HEK293T (cell line): ENCODE data around the gene MAGEA11.
A peak's percentile ranks its signal among the peaks of the same experiment; 100 is the strongest.
"Not testable (repeated sequence)": the region's sequence is repeated elsewhere in the genome, so short reads cannot be mapped to it uniquely, and the experiment has no call there.

ENCODE experiments used
- CTCF ChIA-PET: fragments of 350-600 bp; formaldehyde crosslinking; extraction: SDS; loops from one replicate; lab custom pipeline; 2021; ENCODE audit warnings: antibody characterized with exemption, inconsistent platforms; lab: Yijun Ruan, JAX
- POLR2A ChIA-PET: fragments of 350-600 bp; formaldehyde crosslinking; extraction: SDS; loops from one replicate; lab custom pipeline; 2020; ENCODE audit warnings: antibody characterized with exemption, inconsistent platforms; lab: Yijun Ruan, JAX
- DNase-seq: peaks from one replicate; pipeline ENCODE4 v3.0.0; 2012; ENCODE audit warnings: mixed read lengths; ENCODE audit errors: extremely low spot score
- ARNT ChIP-seq: fragments of 450-650 bp; IDR thresholded peaks from 2 replicates; pipeline ENCODE4 v1.6.1; 2017; ENCODE audit warnings: mild to moderate bottlenecking
- BHLHE40 ChIP-seq: fragments of 450-650 bp; IDR thresholded peaks from 2 replicates; pipeline ENCODE4 v1.6.1; 2016; ENCODE audit warnings: mild to moderate bottlenecking, moderate library complexity, borderline replicate concordance
- CTBP1 ChIP-seq: fragments of 450-650 bp; IDR thresholded peaks from 2 replicates; pipeline ENCODE4 v1.6.1; 2016; ENCODE audit warnings: borderline replicate concordance
- ELF4 ChIP-seq: fragments of 450-650 bp; IDR thresholded peaks from 2 replicates; pipeline ENCODE4 v1.6.1; 2017; ENCODE audit warnings: antibody characterized with exemption
- FOXA1 ChIP-seq: fragments of 450-650 bp; IDR thresholded peaks from 2 replicates; pipeline ENCODE4 v1.6.1; 2016; ENCODE audit warnings: mild to moderate bottlenecking
- FOXK2 ChIP-seq: fragments of 450-650 bp; IDR thresholded peaks from 2 replicates; pipeline ENCODE4 v1.6.1; 2016; ENCODE audit warnings: mild to moderate bottlenecking
- FOXM1 ChIP-seq: fragments of 450-650 bp; IDR thresholded peaks from 2 replicates; pipeline ENCODE4 v1.6.1; 2017; ENCODE audit warnings: mild to moderate bottlenecking, borderline replicate concordance
- HDGF ChIP-seq: fragments of 450-650 bp; IDR thresholded peaks from 2 replicates; pipeline ENCODE4 v1.6.1; 2017; ENCODE audit warnings: antibody characterized with exemption, borderline replicate concordance
- L3MBTL2 ChIP-seq: fragments of 450-650 bp; conservative IDR thresholded peaks from 2 replicates; pipeline ENCODE4 v1.6.1; 2016; ENCODE audit warnings: mild to moderate bottlenecking
- LEF1 ChIP-seq: fragments of 450-650 bp; IDR thresholded peaks from 2 replicates; pipeline ENCODE4 v1.6.1; 2017; ENCODE audit warnings: mild to moderate bottlenecking, borderline replicate concordance
- PKNOX1 ChIP-seq: fragments of 450-650 bp; IDR thresholded peaks from 2 replicates; pipeline ENCODE4 v1.6.1; 2016
- SP1 ChIP-seq: fragments of 450-650 bp; IDR thresholded peaks from 2 replicates; pipeline ENCODE4 v1.6.1; 2017
- SUZ12 ChIP-seq: fragments of 450-650 bp; IDR thresholded peaks from 2 replicates; pipeline ENCODE4 v1.6.1; 2016; ENCODE audit warnings: mild to moderate bottlenecking
- TARDBP ChIP-seq: fragments of 450-650 bp; IDR thresholded peaks from 2 replicates; pipeline ENCODE4 v1.6.1; 2016
- ZNF384 ChIP-seq: fragments of 450-650 bp; IDR thresholded peaks from 2 replicates; pipeline ENCODE4 v1.6.1; 2016

The MAGEA11 gene

DNA sequence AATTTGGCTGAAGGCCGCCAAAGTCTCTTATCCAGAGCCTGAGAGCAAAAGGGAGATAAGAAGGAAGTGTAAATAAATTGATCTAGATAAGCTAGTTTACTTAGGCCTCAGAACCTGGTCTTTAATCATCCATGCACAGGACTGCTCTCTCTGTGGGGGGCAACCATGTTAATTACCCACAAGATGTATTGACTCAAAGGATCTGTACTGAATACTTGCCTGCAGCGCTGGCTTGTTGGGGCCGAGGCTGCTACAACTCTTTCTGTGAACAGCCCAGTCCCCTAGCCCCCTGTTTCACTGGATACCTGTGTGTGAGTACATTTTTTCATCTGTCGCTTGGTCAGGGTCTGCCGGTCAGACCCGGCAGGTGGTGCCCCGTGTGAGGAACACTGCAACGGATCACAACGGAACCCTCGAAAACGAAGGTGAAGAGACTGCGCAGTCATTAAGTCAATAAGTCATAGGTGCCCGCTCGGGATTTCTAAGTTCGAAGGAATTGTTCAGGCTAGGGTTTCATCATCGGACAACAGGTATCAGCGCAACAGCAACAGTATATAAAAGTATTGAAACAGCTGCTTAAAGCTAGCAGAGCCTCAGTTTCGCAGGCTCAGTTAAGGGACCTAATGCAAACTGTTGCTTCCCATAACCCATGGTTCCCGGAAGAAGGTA lies 8.3 kb downstream of the MAGEA11 start:
- DNase-seq, result peak; percentile 26
- TF ChIP-seq LEF1 (no peak), ELF4 (no peak), FOXA1 (no peak), BHLHE40 (no peak), TARDBP (no peak)
- CTCF ChIA-PET, result interaction anchor here (0.7 kb wide), 1 partner anchor 208 kb away, joined by 3 read pairs; no protein-coding TSS in a partner anchor
- POLR2A ChIA-PET, result no interaction called here

DNA sequence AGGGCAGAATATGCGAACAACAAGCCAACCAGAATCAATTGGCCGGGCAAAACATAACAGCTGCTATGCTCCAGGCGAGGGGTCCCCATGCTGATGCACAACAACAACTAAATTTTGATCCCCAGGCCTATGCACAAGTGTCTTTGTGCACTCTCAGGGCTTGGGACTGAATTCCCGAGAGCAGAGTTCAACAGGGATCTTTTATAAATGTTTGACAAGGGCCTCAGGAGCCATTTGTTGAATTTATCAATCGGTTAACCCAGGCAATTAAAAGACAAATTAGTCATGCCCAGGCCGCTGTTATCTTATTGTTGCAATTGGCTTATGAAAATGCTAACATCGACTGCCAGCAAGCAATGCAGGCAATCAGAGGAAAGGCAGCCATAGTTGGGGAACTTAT lies 9.4 kb downstream of the MAGEA11 start:
- POLR2A ChIA-PET, DNase-seq, CTCF ChIA-PET: not testable (repeated sequence)

- TF ChIP-seq TARDBP (no peak), SP1 (no peak), SUZ12 (no peak), ELF4 (no peak), ARNT (no peak), L3MBTL2 (no peak), LEF1 (no peak), CTBP1 (no peak)
- DNase-seq, result no peak
- ChIA-PET CTCF (no interaction called here), POLR2A (no interaction called here)
Measured at GRCh38 chrX:149721778-149722177, 9.9 kb downstream of the MAGEA11 start.

DNA sequence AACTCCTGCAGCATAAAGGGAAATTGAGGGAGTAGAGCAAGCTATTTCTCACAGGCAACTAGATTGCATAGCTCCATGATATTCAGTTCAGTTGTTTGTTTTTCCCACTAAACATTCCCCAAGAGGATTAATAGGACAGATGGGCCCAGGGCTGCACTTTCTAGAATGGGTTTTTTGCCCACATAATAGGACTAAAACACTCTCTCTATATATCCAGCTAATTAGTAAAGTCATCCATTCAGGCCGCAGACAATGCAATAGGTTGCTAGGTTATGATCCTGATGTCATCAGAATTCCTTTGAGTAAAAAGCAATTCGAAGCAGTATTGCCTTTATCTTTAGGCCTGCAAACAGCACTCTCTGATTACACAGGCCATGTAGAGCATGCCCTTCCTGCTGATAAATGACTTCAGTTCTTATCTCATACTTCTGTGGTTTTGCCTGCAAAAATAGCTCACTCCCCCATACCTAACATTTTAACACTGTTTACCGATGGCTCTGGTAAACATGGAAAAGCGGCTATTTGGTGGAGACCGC lies 11.8 kb downstream of the MAGEA11 start:
- DNase-seq, POLR2A ChIA-PET, CTCF ChIA-PET: not testable (repeated sequence)

DNA sequence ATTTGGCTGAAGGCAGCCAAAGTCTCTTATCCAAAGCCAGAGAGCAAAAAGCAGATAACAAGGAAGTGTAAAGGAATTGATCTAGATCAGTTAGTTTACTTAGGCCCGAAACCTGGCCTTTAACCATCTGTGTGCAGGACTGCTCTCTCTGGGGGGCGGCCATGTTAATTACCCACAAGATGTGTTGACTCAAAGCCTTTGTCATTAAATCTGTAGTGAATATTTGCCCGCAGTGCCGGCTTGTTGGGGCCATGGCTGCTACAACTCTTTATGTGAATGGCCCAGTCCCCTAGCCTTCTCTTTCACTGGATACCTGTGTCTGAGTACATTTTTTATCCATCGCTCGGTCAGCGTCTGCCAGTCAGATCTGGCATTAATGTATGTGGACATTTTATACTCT lies 15.4 kb downstream of the MAGEA11 start:
- CTCF ChIA-PET, POLR2A ChIA-PET: not testable (repeated sequence)

DNA sequence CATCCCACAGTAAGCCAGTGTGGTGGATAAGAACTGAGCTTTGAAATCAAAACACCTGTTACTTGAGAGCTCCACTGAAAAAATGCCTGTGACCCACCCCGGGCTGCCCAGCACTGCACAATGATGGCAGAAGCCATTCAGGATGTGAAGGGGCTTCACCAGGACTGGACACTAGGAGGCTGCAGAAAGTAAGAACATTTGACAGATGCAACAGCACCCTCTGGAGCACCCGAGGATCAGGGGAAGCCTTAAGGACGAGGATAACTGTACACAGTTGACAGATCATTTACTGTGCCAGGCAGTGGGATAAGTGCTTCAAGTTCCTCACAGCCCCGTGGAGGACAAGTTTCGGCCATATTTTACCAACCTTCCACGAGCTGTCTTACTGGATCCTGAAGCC lies 30.4 kb downstream of the MAGEA11 start:
- POLR2A ChIA-PET, DNase-seq, CTCF ChIA-PET: not testable (repeated sequence)

More for the DNA sequence above, 15.4 kb downstream of the MAGEA11 start:
- not testable (repeated sequence) for DNase-seq

DNA sequence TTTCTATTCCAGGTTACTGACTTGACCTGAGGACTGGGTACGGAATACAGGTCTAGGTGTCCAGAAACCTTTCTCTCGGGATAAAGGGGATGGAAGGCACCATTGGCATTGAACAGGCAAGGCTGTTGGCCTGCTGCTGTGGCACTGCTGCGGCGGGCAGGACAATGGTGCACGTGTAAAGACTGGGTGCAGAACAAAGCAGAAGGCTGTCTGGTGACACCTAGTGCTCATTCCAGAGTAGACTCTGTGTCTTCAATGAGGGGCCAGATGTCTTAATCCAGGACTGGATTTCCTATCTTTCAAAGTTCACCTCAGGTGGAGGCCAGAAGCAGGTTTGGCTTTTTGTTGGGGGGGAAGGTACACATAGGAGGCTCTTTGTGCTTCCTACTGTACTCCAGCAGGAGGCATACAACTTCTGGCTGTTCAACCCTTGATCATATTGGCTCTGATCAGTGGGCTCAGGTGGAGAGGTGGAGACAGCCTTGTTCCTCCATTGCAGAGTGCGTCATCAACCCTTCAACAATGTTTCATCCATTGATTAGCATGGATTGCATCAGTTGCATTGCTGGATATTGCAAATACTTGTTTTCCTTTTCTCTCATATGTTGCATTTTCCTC lies 34.6 kb downstream of the MAGEA11 start:
- DNase-seq, POLR2A ChIA-PET, CTCF ChIA-PET: not testable (repeated sequence)

DNA sequence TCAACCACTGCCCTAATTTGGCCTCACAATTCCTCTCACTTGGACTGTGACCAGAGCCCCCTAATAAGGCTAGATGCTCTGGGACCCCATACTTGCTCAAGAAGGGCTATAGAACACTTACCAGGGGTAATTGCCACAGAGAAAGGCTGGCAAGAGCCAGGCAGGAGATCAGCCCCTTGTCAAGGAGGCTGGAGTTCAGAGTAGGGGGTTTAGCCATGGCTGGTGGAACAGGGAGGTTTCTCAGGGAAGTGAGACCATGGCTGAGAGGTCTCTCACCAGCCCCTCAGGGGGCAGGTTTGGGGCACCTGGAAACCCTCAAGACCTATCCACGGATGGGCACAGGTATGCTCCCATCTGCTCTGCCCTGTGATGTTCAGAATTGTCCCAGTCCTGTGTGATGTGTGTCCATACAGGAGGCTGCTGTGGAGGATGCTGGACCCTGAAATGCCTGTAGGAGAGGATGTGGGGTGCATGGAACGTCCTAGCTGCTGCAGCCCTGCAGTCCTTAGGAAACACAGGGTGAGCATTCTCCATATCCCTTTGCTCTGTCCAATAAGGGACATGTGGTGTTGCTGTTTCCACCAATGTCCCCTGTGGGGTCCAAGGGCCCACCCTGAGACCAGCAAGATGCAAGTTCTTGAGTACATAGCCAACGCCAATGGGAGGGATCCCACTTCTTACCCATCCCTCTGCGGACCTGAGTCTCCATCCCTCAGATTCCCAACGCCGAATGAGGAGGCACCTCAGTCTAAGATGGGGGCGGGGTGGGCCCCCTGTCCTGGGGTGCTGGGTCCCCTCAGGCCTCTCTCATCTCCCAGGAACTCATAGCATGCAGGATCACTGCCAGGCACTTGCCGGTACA lies 45.6 kb downstream of the MAGEA11 start:
- TF ChIP-seq FOXA1, result no peak
- no peak for TF ChIP-seq HDGF
- no peak for TF ChIP-seq BHLHE40
- TF ChIP-seq L3MBTL2, result no peak
- no peak for TF ChIP-seq LEF1
- TF ChIP-seq ARNT, result no peak
- TF ChIP-seq FOXM1, result no peak
- TF ChIP-seq PKNOX1, result no peak
- TF ChIP-seq ELF4, result no peak
- TF ChIP-seq SP1, result no peak
- TF ChIP-seq TARDBP, result no peak
- TF ChIP-seq ZNF384, result no peak
- TF ChIP-seq CTBP1, result no peak
- TF ChIP-seq FOXK2, result no peak
- DNase-seq, result no peak
- CTCF ChIA-PET, result no interaction called here
- POLR2A ChIA-PET, result no interaction called here
